Thyroid gland (tissue), 4 donors: ENCODE data around the gene RAB35. TPM values are rescaled to one million over a fixed set of nuclear protein-coding genes. Genes with fewer than 3 reads are reported as not detected.

ENCODE experiments used
- DNase-seq, 2 donors: peaks; one replicate each; pipeline ENCODE4 v3.0.0-alpha.2; 2019
- H3K27ac ChIP-seq, 3 donors: fragments of 200-600 bp; sonication (generic); 1 replicate in 2 of 3; 2 replicates in 1 of 3; pipeline ENCODE4 v1.5.1; 2016 to 2019; ENCODE audit warnings: mild to moderate bottlenecking in 1 of 3, moderate library complexity in 1 of 3
- H3K27me3 ChIP-seq: fragments of 200-600 bp; sonication (generic); one replicate; pipeline ENCODE4 v1.5.1; 2019
- H3K36me3 ChIP-seq, 2 donors: fragments of 200-600 bp; sonication (generic); one replicate each; pipeline ENCODE4 v1.5.1; 2016 to 2019
- H3K4me1 ChIP-seq, 2 donors: fragments of 200-600 bp; sonication (generic); one replicate each; pipeline ENCODE4 v1.5.1; 2017 to 2019
- H3K4me3 ChIP-seq, 3 donors: fragments of 200-600 bp; sonication (generic); replicated peaks in 1 of 3; 1 replicate in 2 of 3; 2 replicates in 1 of 3; pipeline ENCODE4 v1.5.1; 2016; ENCODE audit warnings: mild to moderate bottlenecking in 1 of 3
- H3K9me3 ChIP-seq: fragments of 200-600 bp; sonication (generic); one replicate; pipeline ENCODE4 v1.5.1; 2017
- POLR2A ChIP-seq, 2 donors: fragments of 450-650 bp; IDR thresholded peaks; one replicate each; pipeline ENCODE4 v1.6.1; 2017; ENCODE audit warnings: antibody characterized with exemption in 2 of 2, mild to moderate bottlenecking in 2 of 2, moderate library complexity in 1 of 2
- WGBS, 2 donors: methylation state at CpG; one replicate each; pipeline ENCODE4 v1.1.5; 2017; 5-methylcytosine and 5-hydroxymethylcytosine counted together
- intact Hi-C: fragments of 100-400 bp; cut with DNase I; formaldehyde crosslinking; loops from one replicate; pipeline ENCODE4 v1.15.1; 2023
- total RNA-seq, 4 donors: library from RNA; depleted of rRNA; stranded (reverse); fragments of >200 nt; gene quantifications; one replicate each; pipeline ENCODE4 v1.2.3, GENCODE V29; 2016
- TF ChIP-seq, protein P1 (sequence below), 6 experiments: fragments of 200-600 bp in 3 of 6; fragments of 450-650 bp in 3 of 6; sonication (generic) in 3 of 6; IDR thresholded peaks; one replicate each; pipeline ENCODE4 v1.5.1; 2016 to 2019; ENCODE audit warnings: antibody characterized with exemption in 6 of 6, mild to moderate bottlenecking in 2 of 6, inconsistent platforms in 1 of 6, moderate library complexity in 1 of 6

Gene RAB35
- total RNA-seq, 4 donors from 2014 or later, result 14.9 to 19.9 (median 17.4) TPM

GRCh38 chr12:120101617-120102016 is 14.9 kb downstream of the RAB35 start:
- Histone ChIP-seq H3K27ac (no peak overlapping the region), H3K4me1 (peaks cover 0 to 22% of the 10 kb centered on the region in 2 donors), H3K9me3 (no peaks in the 10 kb centered on the region), H3K27me3 (no peaks in the 10 kb centered on the region), H3K4me3 (no peak overlapping the region), H3K36me3 (peaks cover 32 to 38% of the 10 kb centered on the region in 2 donors)
- intact Hi-C loops, result no loop called here
- no peak for DNase-seq
- no peak for TF ChIP-seq POLR2A (IDR thresholded peaks at IDR 0.05)
- TF ChIP-seq, protein P1, sequence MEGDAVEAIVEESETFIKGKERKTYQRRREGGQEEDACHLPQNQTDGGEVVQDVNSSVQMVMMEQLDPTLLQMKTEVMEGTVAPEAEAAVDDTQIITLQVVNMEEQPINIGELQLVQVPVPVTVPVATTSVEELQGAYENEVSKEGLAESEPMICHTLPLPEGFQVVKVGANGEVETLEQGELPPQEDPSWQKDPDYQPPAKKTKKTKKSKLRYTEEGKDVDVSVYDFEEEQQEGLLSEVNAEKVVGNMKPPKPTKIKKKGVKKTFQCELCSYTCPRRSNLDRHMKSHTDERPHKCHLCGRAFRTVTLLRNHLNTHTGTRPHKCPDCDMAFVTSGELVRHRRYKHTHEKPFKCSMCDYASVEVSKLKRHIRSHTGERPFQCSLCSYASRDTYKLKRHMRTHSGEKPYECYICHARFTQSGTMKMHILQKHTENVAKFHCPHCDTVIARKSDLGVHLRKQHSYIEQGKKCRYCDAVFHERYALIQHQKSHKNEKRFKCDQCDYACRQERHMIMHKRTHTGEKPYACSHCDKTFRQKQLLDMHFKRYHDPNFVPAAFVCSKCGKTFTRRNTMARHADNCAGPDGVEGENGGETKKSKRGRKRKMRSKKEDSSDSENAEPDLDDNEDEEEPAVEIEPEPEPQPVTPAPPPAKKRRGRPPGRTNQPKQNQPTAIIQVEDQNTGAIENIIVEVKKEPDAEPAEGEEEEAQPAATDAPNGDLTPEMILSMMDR (IDR thresholded peaks at IDR 0.05), result no peak
- 87 to 91% methylated on average over 10 to 11 of the region's 13 CpGs for WGBS, 2 donors

GRCh38 chr12:120101182-120101581 is 15.4 kb downstream of the RAB35 start:
- no peak for DNase-seq
- no peaks in the 10 kb centered on the region for H3K9me3 ChIP-seq
- no peak overlapping the region for H3K4me3 ChIP-seq
- H3K4me1 ChIP-seq, result peaks cover 0 to 22% of the 10 kb centered on the region in 2 donors
- no peaks in the 10 kb centered on the region for H3K27me3 ChIP-seq
- WGBS, 2 donors, result 71 to 77% methylated on average over 8 to 11 of the region's 11 CpGs
- TF ChIP-seq POLR2A (IDR thresholded peaks at IDR 0.05), result no peak
- TF ChIP-seq, protein P1 (IDR thresholded peaks at IDR 0.05), result no peak
- intact Hi-C loops, result no loop called here
- H3K27ac ChIP-seq, result no peak overlapping the region
- H3K36me3 ChIP-seq, result peaks cover 35 to 42% of the 10 kb centered on the region in 2 donors

- no peaks in the 10 kb centered on the region for H3K9me3 ChIP-seq
- H3K4me3 ChIP-seq, result no peak overlapping the region
- WGBS, 2 donors, result 46 to 59% methylated on average over 14 to 21 of the region's 21 CpGs
- peaks cover 0 to 22% of the 10 kb centered on the region in 2 donors for H3K4me1 ChIP-seq
- no peak overlapping the region for H3K27ac ChIP-seq
- H3K27me3 ChIP-seq, result no peaks in the 10 kb centered on the region
- TF ChIP-seq, protein P1 (IDR thresholded peaks at IDR 0.05), result no peak
- no peak for TF ChIP-seq POLR2A (IDR thresholded peaks at IDR 0.05)
- peak; percentile 73 to 77 for DNase-seq
- intact Hi-C loops, result no loop called here
- H3K36me3 ChIP-seq, result peaks cover 35 to 42% of the 10 kb centered on the region in 2 donors
These were observed 15.9 kb downstream of the RAB35 start for GRCh38 chr12:120100630-120101029.

GRCh38 chr12:120099738-120100137 is 16.8 kb downstream of the RAB35 start:
- Histone ChIP-seq H3K27me3 (no peaks in the 10 kb centered on the region), H3K36me3 (peaks cover 35 to 42% of the 10 kb centered on the region in 2 donors), H3K9me3 (no peaks in the 10 kb centered on the region), H3K4me1 (peaks cover 0 to 22% of the 10 kb centered on the region in 2 donors), H3K27ac (no peak overlapping the region), H3K4me3 (no peak overlapping the region)
- intact Hi-C loops, result no loop called here
- TF ChIP-seq, protein P1 (IDR thresholded peaks at IDR 0.05), result no peak
- TF ChIP-seq POLR2A (IDR thresholded peaks at IDR 0.05), result no peak
- 89 to 91% methylated on average over 9 to 11 of the region's 11 CpGs for WGBS, 2 donors
- no peak for DNase-seq

- H3K27ac ChIP-seq, result no peak overlapping the region
- peaks cover 41 to 42% of the 10 kb centered on the region in 2 donors for H3K36me3 ChIP-seq
- TF ChIP-seq, protein P1 (IDR thresholded peaks at IDR 0.05), result no peak
- no peak for TF ChIP-seq POLR2A (IDR thresholded peaks at IDR 0.05)
- H3K4me1 ChIP-seq, result peaks cover 0 to 22% of the 10 kb centered on the region in 2 donors
- no peaks in the 10 kb centered on the region for H3K27me3 ChIP-seq
- intact Hi-C loops, result no loop called here
- no peaks in the 10 kb centered on the region for H3K9me3 ChIP-seq
- WGBS, 2 donors, result 94 to 96% methylated on average over 25 to 26 of the region's 36 CpGs
- no peak for DNase-seq
- no peak overlapping the region for H3K4me3 ChIP-seq
These were observed 17.6 kb downstream of the RAB35 start for GRCh38 chr12:120098756-120099470.
